Stimulated activated CD8-positive, alpha-beta memory T cell treated with anti-CD3 and anti-CD28 coated beads, Interleukin-7, amount 100 ng/mL, for 24 hours (primary cell): ENCODE measurements around the gene XYLT1.
"Not testable (repeated sequence)": the region's sequence is repeated elsewhere in the genome, so short reads cannot be mapped to it uniquely, and the experiment has no call there.

ENCODE experiments used
- DNase-seq: peaks from one replicate; pipeline ENCODE4 v3.0.0-alpha.2; 2020; ENCODE audit warnings: low read depth

Gene XYLT1

DNA sequence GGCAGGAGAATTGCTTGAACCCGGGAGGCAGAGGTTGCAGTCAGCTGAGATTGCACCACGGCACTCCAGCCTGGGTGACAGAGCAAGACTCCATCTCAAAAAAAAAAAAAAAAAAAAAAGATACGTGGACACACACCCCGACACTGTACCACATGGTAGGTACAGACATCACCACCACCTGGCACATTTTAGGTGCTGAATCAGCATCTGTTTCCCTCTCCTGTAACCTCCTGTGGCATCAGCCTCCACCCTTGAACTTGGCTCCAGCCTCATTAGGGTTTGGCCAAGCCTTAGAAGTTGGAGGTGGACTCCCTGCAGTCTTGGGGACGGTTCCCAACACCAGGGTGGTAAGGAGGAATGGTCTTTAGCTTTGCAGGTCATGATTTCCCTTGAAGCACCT is 46.0 kb downstream of the XYLT1 start:
- DNase-seq: no peak

- no peak for DNase-seq
These were observed 47.5 kb downstream of the XYLT1 start for GRCh38 chr16:17423221-17423620.

GRCh38 chr16:17420816-17421215 is 49.9 kb downstream of the XYLT1 start:
- DNase-seq: no peak

DNA sequence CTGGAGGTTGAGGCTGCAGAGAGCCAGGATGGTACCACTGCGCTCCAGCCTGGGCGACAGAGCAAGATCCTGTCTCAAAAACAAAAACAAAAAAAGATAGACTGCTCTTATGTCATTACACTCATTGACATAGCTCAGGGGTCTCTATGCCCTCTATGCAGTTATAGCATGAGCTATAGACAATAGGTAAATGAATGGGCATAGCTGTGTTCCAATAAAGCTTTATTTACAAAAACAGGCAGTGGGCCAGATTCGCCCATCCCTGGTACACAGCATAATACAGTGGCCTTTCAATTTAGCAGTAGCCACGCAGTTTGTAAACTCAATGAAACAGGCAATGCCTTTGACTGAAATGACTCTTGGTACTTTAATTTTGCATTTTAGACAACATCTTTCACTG is 51.5 kb downstream of the XYLT1 start:
- no peak for DNase-seq

- no peak for DNase-seq
These were observed 53.0 kb downstream of the XYLT1 start for GRCh38 chr16:17417740-17418139.

GRCh38 chr16:17416461-17417311 is 54.1 kb downstream of the XYLT1 start:
- no peak for DNase-seq

DNA sequence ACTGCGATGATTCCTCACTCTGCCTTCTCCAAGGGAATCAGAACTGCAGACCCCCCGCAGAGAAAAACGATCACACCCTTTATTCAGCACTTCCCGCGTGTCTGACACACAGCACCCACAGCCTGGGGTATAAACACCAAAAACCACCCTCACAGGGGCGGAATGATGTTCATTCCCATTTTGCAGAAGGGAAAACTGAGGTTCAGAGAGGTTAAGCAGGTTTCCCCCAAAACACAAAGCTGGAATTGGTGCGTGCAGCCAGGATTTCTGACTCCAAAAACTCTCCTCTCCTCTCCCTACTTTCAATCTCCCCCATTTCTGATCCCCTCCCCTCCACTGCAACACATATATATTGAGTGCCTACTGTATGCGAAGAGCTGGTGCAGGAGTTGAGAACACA is 55.8 kb downstream of the XYLT1 start:
- no peak for DNase-seq

- DNase-seq: no peak
These were observed 56.3 kb downstream of the XYLT1 start for GRCh38 chr16:17414421-17414820.

DNA sequence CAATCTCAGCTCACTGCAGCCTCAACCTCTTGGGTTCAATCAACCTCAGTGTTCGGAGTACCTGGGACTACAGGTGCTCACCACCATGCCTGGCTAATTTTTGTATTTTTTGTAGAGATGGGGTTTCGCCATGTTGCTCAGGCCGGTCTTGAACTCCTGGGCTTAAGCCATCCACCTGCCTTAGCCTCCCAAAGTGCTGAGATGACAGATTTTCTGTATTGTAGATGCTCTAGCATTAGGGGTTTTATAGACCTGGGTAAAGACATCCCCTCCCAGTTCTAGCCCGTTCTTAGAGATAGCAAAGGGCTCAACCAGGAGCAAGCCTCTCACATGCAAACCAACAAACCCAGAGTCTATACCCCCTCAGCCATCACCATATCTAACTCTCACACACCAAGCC is 57.3 kb downstream of the XYLT1 start:
- no peak for DNase-seq

- DNase-seq: no peak
These were observed 58.0 kb downstream of the XYLT1 start for GRCh38 chr16:17412791-17413190.

GRCh38 chr16:17412221-17412620 is 58.5 kb downstream of the XYLT1 start:
- no peak for DNase-seq

GRCh38 chr16:17411263-17411662 is 59.5 kb downstream of the XYLT1 start:
- DNase-seq: no peak

DNA sequence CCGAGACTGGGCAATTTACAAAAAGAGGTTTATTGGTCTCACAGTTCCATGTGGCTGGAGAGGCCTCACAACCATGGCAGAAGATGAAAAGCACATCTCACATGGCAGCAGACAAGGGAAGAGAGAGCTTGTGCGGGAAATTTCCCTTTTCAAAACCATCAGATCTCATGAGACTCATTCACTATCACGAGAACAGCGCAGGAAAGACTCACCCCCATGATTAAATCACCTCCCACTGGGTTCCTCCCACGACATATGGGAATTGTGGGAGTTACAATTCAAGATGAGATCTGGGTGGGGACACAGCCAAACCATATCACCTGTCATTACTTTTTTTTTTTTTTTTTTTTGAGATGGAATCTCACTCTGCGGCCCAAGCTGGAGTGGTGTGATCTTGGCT is 60.4 kb downstream of the XYLT1 start:
- not testable (repeated sequence) for DNase-seq

DNA sequence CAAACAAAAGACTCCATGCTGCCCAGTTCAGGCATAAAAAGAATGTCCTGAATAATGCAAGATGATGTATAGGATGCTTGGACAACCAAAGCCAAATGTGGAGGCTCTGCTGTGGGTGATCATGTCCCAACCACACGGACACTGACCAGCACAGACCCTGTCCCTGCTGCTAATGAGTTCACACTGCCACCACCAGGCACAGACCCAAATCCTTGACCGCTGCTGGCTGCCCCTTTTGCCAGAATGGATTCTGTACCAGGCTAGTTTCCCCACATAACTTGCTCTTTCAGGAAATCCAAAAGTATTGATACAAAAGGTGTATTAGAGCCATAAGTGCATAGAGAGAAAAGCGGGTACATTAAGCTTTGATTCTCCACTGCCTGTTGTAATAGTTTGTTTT is 60.9 kb downstream of the XYLT1 start:
- no peak for DNase-seq

DNA sequence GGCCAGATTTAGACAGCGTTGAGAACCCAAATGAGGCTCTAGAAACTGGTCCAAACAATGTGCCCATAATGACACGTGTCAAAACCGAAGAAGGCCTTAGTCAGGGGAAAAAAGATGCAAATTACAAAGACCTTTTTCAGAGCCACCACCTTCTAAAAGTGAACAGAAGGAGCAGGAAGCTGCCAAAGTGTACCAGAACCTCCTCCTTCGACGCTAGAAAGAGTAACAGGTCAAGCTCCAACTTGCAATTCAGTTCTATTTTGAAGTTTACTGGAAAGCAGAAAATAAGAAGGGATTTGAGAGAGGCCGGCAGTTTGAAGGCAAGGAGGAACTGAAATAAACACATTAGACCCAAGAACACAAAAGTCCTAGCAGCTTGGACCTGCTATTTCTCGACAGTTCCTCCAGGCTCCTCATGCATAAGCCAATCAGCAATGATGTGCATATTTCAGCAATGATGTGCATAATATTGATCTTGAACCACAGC is 61.8 kb downstream of the XYLT1 start:
- no peak for DNase-seq

DNA sequence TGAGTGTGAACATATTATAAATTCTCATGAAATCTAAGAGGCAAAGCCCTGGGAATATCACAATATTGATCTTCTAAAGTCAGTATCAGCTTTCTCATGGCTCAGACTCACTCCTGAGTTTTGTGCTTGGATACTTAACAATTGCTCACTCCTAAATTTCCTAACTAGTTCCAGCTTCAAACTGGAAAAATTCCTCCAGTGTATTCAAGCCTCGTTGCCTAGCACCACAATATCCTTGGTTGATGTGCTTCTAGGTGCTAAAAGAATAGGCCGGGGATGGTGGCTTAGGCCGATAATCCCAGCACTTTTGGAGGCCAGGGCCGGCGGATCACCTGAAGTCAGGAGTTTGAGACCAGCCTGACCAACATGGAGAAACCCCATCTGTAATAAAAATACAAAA is 62.5 kb downstream of the XYLT1 start:
- DNase-seq: no peak

- DNase-seq: no peak
These were observed 63.4 kb downstream of the XYLT1 start for GRCh38 chr16:17407321-17407720.

GRCh38 chr16:17404941-17405689 is 65.6 kb downstream of the XYLT1 start:
- no peak for DNase-seq

DNA sequence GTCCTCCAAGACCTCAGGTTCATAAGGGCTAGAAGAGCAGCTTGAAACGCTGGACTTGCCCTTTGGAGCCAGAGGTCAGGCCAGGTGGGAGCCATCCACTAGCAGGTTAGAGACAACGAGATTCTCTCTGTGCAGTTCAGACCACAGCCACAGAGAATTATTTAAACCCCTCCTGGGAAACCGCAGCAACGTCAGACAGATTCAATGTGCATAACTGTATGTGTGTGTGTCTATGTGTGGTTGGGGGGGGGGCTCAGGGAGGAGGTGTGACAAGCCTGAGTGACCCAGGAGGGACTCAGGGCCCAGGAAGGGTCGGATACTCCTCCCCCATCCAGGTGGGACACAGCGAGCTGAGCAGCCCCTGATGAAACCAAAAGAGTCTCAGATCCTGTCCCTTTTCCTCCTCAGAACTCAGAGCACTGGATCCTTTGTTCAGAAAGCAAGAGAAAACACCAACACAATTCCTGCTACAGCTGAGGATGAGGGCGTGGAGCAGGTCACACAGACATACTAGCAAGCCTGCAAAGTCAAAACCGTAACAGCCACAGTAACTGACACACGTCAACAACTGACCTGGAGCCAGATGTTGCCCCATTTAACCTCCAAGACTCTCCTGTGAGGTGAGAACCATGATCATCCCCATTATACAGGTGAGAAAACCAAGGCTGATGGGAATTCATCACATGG is 66.8 kb downstream of the XYLT1 start:
- no peak for DNase-seq

- no peak for DNase-seq
These were observed 67.5 kb downstream of the XYLT1 start for GRCh38 chr16:17403156-17403809.

DNA sequence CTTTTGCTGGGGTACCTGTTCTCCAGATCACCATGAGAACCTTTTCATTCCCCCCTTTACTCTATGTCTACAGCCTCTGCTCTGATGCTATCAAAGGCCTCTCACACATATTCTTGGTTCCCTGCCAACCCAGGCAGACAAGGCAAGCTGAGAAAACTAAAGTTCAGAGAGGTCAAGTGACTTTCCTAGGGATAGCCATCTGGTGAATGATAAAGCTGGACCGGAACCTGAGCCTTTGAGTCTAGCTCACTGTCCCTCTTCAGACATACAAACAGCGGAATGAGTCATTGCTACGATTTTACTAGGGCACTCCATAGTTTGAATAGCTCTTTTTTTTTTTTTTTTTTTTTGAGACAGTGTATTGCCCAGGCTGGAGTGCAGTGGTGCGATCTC is 73.3 kb downstream of the XYLT1 start:
- DNase-seq: no peak
